Calu3 (cell line): ENCODE data around the gene ACACB. TPM values are rescaled to one million over a fixed set of nuclear protein-coding genes. Genes with fewer than 3 reads are reported as not detected.

Experiments used
- BruUV-seq: library from RNA; stranded (reverse); fragments of 400-500 nt; replicated peaks from 2 replicates; lab custom pipeline; 2021; lab: Mats Ljungman, UMichigan
- CTCF ChIA-PET: fragments of 300-600 bp; sonication (Branson Sonifier 250); formaldehyde crosslinking; loops from one replicate; lab custom pipeline; 2022; ENCODE audit warnings: antibody characterized with exemption; lab: Charles Lee
- DNase-seq: peaks from one replicate; pipeline ENCODE4 v3.0.0; 2022
- H3K27ac Mint-ChIP-seq: one replicate; pipeline ENCODE4 v1.8.0; 2022; ENCODE audit warnings: mixed read lengths; ENCODE audit not compliant: unreplicated experiment
- H3K27me3 Mint-ChIP-seq: one replicate; pipeline ENCODE4 v1.8.0; 2022; ENCODE audit warnings: mixed read lengths; ENCODE audit not compliant: unreplicated experiment
- H3K36me3 Mint-ChIP-seq: one replicate; pipeline ENCODE4 v1.8.0; 2022; ENCODE audit warnings: mild to moderate bottlenecking, moderate library complexity, mixed read lengths; ENCODE audit not compliant: insufficient read depth, unreplicated experiment
- H3K4me1 Mint-ChIP-seq: one replicate; pipeline ENCODE4 v1.8.0; 2022; ENCODE audit warnings: mild to moderate bottlenecking, low read depth, mixed read lengths; ENCODE audit not compliant: unreplicated experiment
- H3K4me3 Mint-ChIP-seq: one replicate; pipeline ENCODE4 v1.8.0; 2022; ENCODE audit warnings: mild to moderate bottlenecking, low read depth, moderate library complexity, mixed read lengths; ENCODE audit not compliant: unreplicated experiment
- H3K9me3 Mint-ChIP-seq: one replicate; pipeline ENCODE4 v1.8.0; 2022; ENCODE audit warnings: low read depth, mixed read lengths; ENCODE audit not compliant: unreplicated experiment
- CTCF ChIP-seq: fragments of 200-600 bp; IDR thresholded peaks from one replicate; pipeline ENCODE4 v1.8.0; 2022; ENCODE audit warnings: antibody characterized with exemption; ENCODE audit not compliant: unreplicated experiment
- intact Hi-C: fragments of 100-400 bp; cut with micrococcal nuclease; formaldehyde crosslinking; loops from one replicate; pipeline ENCODE4 v1.10.0; 2022; ENCODE audit not compliant: unreplicated experiment
- total RNA-seq: library from RNA; stranded (reverse); gene quantifications from 2 replicates; pipeline ENCODE4 v1.2.3, GENCODE V29; 2022

ACACB gene
- total RNA-seq, 1 experiment from 2014 or later, result 6.2 TPM

DNA sequence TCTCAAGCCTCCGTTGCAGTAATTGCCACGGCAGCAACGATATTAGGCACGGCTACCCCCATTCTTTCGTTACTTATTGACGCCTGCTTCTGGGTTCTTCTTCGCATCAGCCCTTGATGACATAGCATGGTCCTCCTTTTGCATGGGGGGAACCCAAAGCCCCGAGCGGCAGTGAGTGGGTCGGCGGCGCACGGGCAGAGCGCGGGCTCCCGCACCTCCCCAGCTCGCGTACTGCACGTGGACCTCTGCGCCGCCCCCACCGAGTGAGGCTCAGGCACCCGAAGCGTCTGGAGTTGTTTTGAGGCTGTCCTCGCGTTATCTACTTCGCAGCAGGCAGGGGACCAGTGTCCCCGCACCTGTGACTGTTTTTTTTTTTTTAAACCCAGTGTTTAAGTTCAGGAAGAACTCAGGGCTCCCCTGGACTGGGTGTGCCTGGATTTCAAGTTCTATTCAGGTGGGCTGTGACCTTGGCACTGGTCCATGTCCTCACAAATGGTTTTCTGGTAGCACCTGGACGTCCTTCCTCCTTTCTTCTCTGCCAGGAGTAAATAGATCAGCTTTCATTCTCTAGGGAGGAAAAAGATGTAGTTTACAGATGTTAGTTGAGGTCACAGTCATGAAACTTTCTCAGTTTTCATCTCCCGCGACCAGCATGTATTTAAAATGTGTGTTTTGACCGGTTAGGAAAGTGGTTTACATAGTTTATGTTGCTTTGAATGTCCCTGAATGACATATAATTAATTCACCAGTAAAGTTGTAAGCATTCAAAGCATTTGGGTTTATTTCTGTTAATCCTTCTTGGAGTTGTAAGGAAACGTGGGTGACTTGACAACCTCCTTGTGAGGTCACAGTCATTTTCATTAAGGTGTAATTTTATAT is 194.1 kb downstream of the ACACB start:
- Mint-ChIP-seq H3K9me3 (no peaks in the 10 kb centered on the region), H3K4me1 (peaks cover 19% of the 10 kb centered on the region), H3K27me3 (peaks cover 100% of the 10 kb centered on the region), H3K36me3 (peaks cover 14% of the 10 kb centered on the region), H3K4me3 (peak overlapping the region; percentile 78), H3K27ac (no peak overlapping the region)
- CTCF ChIA-PET, result no interaction called here
- BruUV-seq, result no TSS peak
- intact Hi-C loops, result no loop called here
- no peak for TF ChIP-seq CTCF
- no peak for DNase-seq

Other genes with a start within 250 kb of the ACACB start
- not detected in 2 replicates for gene DAO, start 236.5 kb upstream of the ACACB start, total RNA-seq
- not detected in 2 replicates for gene SVOP, start 95.5 kb upstream of the ACACB start, total RNA-seq
- gene USP30, start 64.0 kb upstream of the ACACB start, total RNA-seq, result 9.6 and 13.0 TPM in 2 replicates
- gene ALKBH2, start 23.1 kb upstream of the ACACB start, total RNA-seq, result 43.1 and 43.2 TPM in 2 replicates
- 77.7 and 79.2 TPM in 2 replicates for gene UNG, start 19.0 kb upstream of the ACACB start, total RNA-seq
- gene FOXN4, start 192.7 kb downstream of the ACACB start, total RNA-seq, result not detected in 2 replicates
- gene MYO1H, start 231.3 kb downstream of the ACACB start, total RNA-seq, result not detected in 2 replicates